Activated CD4-positive, alpha-beta T cell treated with anti-CD3 and anti-CD28 coated beads for 36 hours (primary cell): ENCODE measurements around the gene MYO1C. TPM values are rescaled to one million over a fixed set of nuclear protein-coding genes. Genes with fewer than 3 reads are reported as not detected.

ENCODE experiments used
- ATAC-seq: fragments of 200-7000 bp; cut with Tn5 transposase; one replicate; pipeline ENCODE4 v1.10.0; 2021; ENCODE audit warnings: mild to moderate bottlenecking, moderate library complexity
- CTCF ChIA-PET: fragments of 350-600 bp; sonication (Branson Sonifier 250); formaldehyde crosslinking; loops from one replicate; lab custom pipeline; 2021; ENCODE audit warnings: antibody characterized with exemption; lab: Charles Lee
- POLR2A ChIA-PET: fragments of 350-600 bp; sonication (Branson Sonifier 250); formaldehyde crosslinking; loops from one replicate; lab custom pipeline; 2021; ENCODE audit warnings: antibody characterized with exemption, inconsistent platforms; lab: Charles Lee
- DNase-seq: peaks from one replicate; pipeline ENCODE4 v3.0.0-alpha.2; 2020
- H3K27ac Mint-ChIP-seq: one replicate; pipeline ENCODE4 v1.8.0; 2021; ENCODE audit warnings: mixed read lengths
- H3K27me3 Mint-ChIP-seq: one replicate; pipeline ENCODE4 v1.8.0; 2021; ENCODE audit warnings: mixed read lengths
- H3K36me3 Mint-ChIP-seq: one replicate; pipeline ENCODE4 v1.8.0; 2021; ENCODE audit warnings: low read depth, mixed read lengths
- H3K4me1 Mint-ChIP-seq: one replicate; pipeline ENCODE4 v1.8.0; 2021; ENCODE audit warnings: mixed read lengths
- H3K4me3 Mint-ChIP-seq: one replicate; pipeline ENCODE4 v1.8.0; 2021; ENCODE audit warnings: mild to moderate bottlenecking, moderate library complexity, mixed read lengths
- H3K9me3 Mint-ChIP-seq: one replicate; pipeline ENCODE4 v1.8.0; 2021; ENCODE audit warnings: low read depth, mixed read lengths
- intact Hi-C, 2 experiments: fragments of 100-400 bp; cut with DNase I in 1 of 2; cut with micrococcal nuclease in 1 of 2; formaldehyde crosslinking; loops; one replicate each; pipeline versions ENCODE4 v1.14.2 to v1.15.1; 2022 to 2024; cut with DNase I, micrococcal nuclease
- total RNA-seq, 2 experiments: library from RNA; stranded (reverse); gene quantifications; one replicate each; pipeline ENCODE4 v1.2.3, GENCODE V29; 2021

MYO1C gene
- total RNA-seq, 2 experiments from 2014 or later: 21.7 to 24.1 TPM

GRCh38 chr17:1482680-1483079 is 9.8 kb downstream of the MYO1C start:
- POLR2A ChIA-PET: no interaction called here
- DNase-seq: no peak
- Mint-ChIP-seq H3K9me3 (no peaks in the 10 kb centered on the region), H3K4me1 (peaks cover 14% of the 10 kb centered on the region), H3K27me3 (no peaks in the 10 kb centered on the region), H3K4me3 (no peak overlapping the region), H3K36me3 (peaks cover 6% of the 10 kb centered on the region), H3K27ac (no peak overlapping the region)
- CTCF ChIA-PET: interaction anchor here (0.8 kb wide), 1 partner anchor 117 kb away, joined by 3 read pairs; no protein-coding TSS in a partner anchor
- ATAC-seq: no peak
- intact Hi-C loops: no loop called here

GRCh38 chr17:1481736-1482135 is 10.8 kb downstream of the MYO1C start:
- ChIA-PET CTCF (interaction anchor here (1.2 kb wide), 1 partner anchor 117 kb away, joined by 3 read pairs; no protein-coding TSS in a partner anchor), POLR2A (interaction anchor here (0.6 kb wide), 1 partner anchor 698 kb away, joined by 3 read pairs; no protein-coding TSS in a partner anchor)
- Mint-ChIP-seq H3K4me1 (peaks cover 8% of the 10 kb centered on the region), H3K36me3 (peaks cover 6% of the 10 kb centered on the region), H3K27me3 (no peaks in the 10 kb centered on the region), H3K4me3 (no peak overlapping the region), H3K9me3 (no peaks in the 10 kb centered on the region), H3K27ac (no peak overlapping the region)
- intact Hi-C loops: no loop called here
- no peak for ATAC-seq
- DNase-seq: no peak

- H3K27ac Mint-ChIP-seq: no peak overlapping the region
- ChIA-PET POLR2A (interaction anchor here (0.6 kb wide), 1 partner anchor 116 kb away, joined by 6 read pairs; no protein-coding TSS in a partner anchor), CTCF (interaction anchor here (0.6 to 1.2 kb wide), 2 partner anchors 116 to 481 kb away, joined by 3 read pairs; no protein-coding TSS in a partner anchor)
- H3K9me3 Mint-ChIP-seq: no peaks in the 10 kb centered on the region
- H3K36me3 Mint-ChIP-seq: peaks cover 6% of the 10 kb centered on the region
- no peaks in the 10 kb centered on the region for H3K27me3 Mint-ChIP-seq
- no peak for ATAC-seq
- no peak for DNase-seq
- H3K4me3 Mint-ChIP-seq: no peak overlapping the region
- peaks cover 4% of the 10 kb centered on the region for H3K4me1 Mint-ChIP-seq
- intact Hi-C loops: no loop called here
These were observed 11.6 kb downstream of the MYO1C start for GRCh38 chr17:1480747-1481465.

- Mint-ChIP-seq H3K27me3 (no peaks in the 10 kb centered on the region), H3K4me3 (no peak overlapping the region), H3K9me3 (no peaks in the 10 kb centered on the region), H3K27ac (no peak overlapping the region), H3K4me1 (peaks cover 9% of the 10 kb centered on the region), H3K36me3 (peaks cover 4% of the 10 kb centered on the region)
- intact Hi-C loops: no loop called here
- ATAC-seq (no peak), DNase-seq (no peak)
- ChIA-PET CTCF (no interaction called here), POLR2A (no interaction called here)
These were observed 14.1 kb downstream of the MYO1C start for GRCh38 chr17:1478418-1478817.

- POLR2A ChIA-PET: no interaction called here
These were observed 17.1 kb downstream of the MYO1C start for GRCh38 chr17:1475321-1475854.

GRCh38 chr17:1474402-1475189 is 17.9 kb downstream of the MYO1C start:
- ChIA-PET POLR2A (no interaction called here), CTCF (no interaction called here)
- DNase-seq: no peak
- H3K4me1 Mint-ChIP-seq: peaks cover 16% of the 10 kb centered on the region
- H3K27me3 Mint-ChIP-seq: no peaks in the 10 kb centered on the region
- intact Hi-C loops: no loop called here
- H3K36me3 Mint-ChIP-seq: peaks cover 3% of the 10 kb centered on the region
- ATAC-seq: no peak
- no peak overlapping the region for H3K27ac Mint-ChIP-seq
- H3K4me3 Mint-ChIP-seq: no peak overlapping the region
- no peaks in the 10 kb centered on the region for H3K9me3 Mint-ChIP-seq

More at GRCh38 chr17:1475321-1475854, 17.1 kb downstream of the MYO1C start:
- Mint-ChIP-seq H3K36me3 (peaks cover 2% of the 10 kb centered on the region), H3K4me3 (no peak overlapping the region), H3K9me3 (no peaks in the 10 kb centered on the region), H3K4me1 (peaks cover 16% of the 10 kb centered on the region), H3K27me3 (no peaks in the 10 kb centered on the region), H3K27ac (no peak overlapping the region)
- CTCF ChIA-PET: interaction anchor here (0.8 to 1.0 kb wide), 2 partner anchors 11 to 110 kb away, joined by 3 to 5 read pairs; no protein-coding TSS in a partner anchor
- ATAC-seq (no peak), DNase-seq (no peak)
- intact Hi-C loops: no loop called here

- POLR2A ChIA-PET: no interaction called here
- Mint-ChIP-seq H3K9me3 (no peaks in the 10 kb centered on the region), H3K36me3 (peaks cover 10% of the 10 kb centered on the region), H3K27ac (no peak overlapping the region), H3K4me3 (no peak overlapping the region), H3K27me3 (no peaks in the 10 kb centered on the region), H3K4me1 (peaks cover 16% of the 10 kb centered on the region)
- DNase-seq (peak; percentile 52), ATAC-seq (peak; percentile 83)
- CTCF ChIA-PET: no interaction called here
- intact Hi-C loops: no loop called here
These were observed 18.6 kb downstream of the MYO1C start for GRCh38 chr17:1473841-1474240.

- peaks cover 16% of the 10 kb centered on the region for H3K36me3 Mint-ChIP-seq
- CTCF ChIA-PET: no interaction called here
These were observed 19.3 kb downstream of the MYO1C start for GRCh38 chr17:1473170-1473569.

GRCh38 chr17:1471911-1472821 is 20.3 kb downstream of the MYO1C start:
- Mint-ChIP-seq H3K36me3 (peaks cover 18% of the 10 kb centered on the region), H3K27me3 (no peaks in the 10 kb centered on the region), H3K27ac (no peak overlapping the region), H3K4me1 (peaks cover 16% of the 10 kb centered on the region), H3K9me3 (no peaks in the 10 kb centered on the region), H3K4me3 (no peak overlapping the region)
- intact Hi-C loops: no loop called here
- DNase-seq (no peak), ATAC-seq (no peak)
- ChIA-PET POLR2A (no interaction called here), CTCF (no interaction called here)

More at GRCh38 chr17:1473170-1473569, 19.3 kb downstream of the MYO1C start:
- POLR2A ChIA-PET: no interaction called here
- H3K27ac Mint-ChIP-seq: no peak overlapping the region
- ATAC-seq (peak; percentile 76), DNase-seq (peak; percentile 57)
- no peaks in the 10 kb centered on the region for H3K9me3 Mint-ChIP-seq
- peaks cover 16% of the 10 kb centered on the region for H3K4me1 Mint-ChIP-seq
- intact Hi-C loops: no loop called here
- no peaks in the 10 kb centered on the region for H3K27me3 Mint-ChIP-seq
- no peak overlapping the region for H3K4me3 Mint-ChIP-seq

GRCh38 chr17:1471490-1471889 is 21.0 kb downstream of the MYO1C start:
- peaks cover 16% of the 10 kb centered on the region for H3K4me1 Mint-ChIP-seq
- no peaks in the 10 kb centered on the region for H3K9me3 Mint-ChIP-seq
- DNase-seq: no peak
- intact Hi-C loops: no loop called here
- H3K36me3 Mint-ChIP-seq: peaks cover 18% of the 10 kb centered on the region
- POLR2A ChIA-PET: no interaction called here
- no peak overlapping the region for H3K27ac Mint-ChIP-seq
- no peak for ATAC-seq
- no peaks in the 10 kb centered on the region for H3K27me3 Mint-ChIP-seq
- CTCF ChIA-PET: no interaction called here
- no peak overlapping the region for H3K4me3 Mint-ChIP-seq
